Suprapubic skin (tissue), 4 donors: ENCODE measurements around the gene EBI3.

Experiments
- POLR2A ChIP-seq, 2 donors: fragments of 450-650 bp; IDR thresholded peaks; one replicate each; pipeline ENCODE4 v1.6.1; 2017; ENCODE audit warnings: antibody characterized with exemption in 2 of 2, mild to moderate bottlenecking in 2 of 2, moderate library complexity in 2 of 2
- POLR2AphosphoS5 ChIP-seq, 3 donors: sonication (generic); formaldehyde crosslinking; IDR thresholded peaks; one replicate each; pipeline ENCODE4 v1.6.1; 2017; ENCODE audit warnings: antibody characterized with exemption in 3 of 3
- TF ChIP-seq, protein P1 (sequence below), 2 donors: fragments of 200-600 bp in 1 of 2; fragments of 450-650 bp in 1 of 2; sonication (generic) in 1 of 2; IDR thresholded peaks; one replicate each; pipeline ENCODE4 v1.5.1; 2016 to 2019; ENCODE audit warnings: antibody characterized with exemption in 2 of 2, mild to moderate bottlenecking in 1 of 2, moderate library complexity in 1 of 2

DNA sequence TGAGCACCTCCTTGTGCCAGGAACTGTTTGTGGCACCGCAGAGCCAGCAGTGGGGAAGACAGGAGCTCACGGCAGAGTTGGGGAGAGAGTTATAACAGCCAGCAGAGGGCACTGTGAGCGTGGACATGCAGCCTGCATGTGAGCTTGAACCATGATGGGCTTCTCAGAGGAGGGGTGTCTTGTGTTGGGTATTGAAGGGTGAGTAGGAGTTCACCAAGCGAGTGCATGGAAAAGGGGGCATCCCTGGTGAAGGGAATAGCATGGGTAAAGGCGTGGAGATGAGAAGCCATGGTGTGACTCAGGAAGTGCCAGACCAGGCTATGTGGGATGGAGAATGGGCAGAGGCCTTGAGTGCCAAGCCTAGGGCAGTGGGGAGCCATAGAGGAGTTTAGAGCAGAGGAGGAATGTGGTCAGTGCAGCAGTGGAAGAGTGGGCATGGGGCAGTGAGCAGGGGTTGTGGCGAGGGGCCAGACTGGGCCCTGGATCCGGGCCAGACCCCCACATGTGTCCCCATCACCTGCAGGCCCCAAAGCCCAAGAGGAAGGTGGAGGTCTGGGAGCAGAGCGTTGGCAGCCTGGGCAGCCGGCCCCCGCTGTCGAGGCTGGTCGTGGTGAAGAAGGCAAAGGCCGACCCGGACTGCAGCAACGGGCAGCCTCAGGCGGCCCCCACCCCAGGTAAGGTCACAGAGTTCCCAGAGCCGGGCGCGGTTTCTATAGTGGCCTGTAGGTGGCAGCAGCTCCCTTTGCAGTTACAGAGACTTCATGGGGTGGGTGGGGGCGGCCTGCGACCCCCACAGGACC lies 38.0 kb downstream of the EBI3 start:
- TF ChIP-seq, protein P1, sequence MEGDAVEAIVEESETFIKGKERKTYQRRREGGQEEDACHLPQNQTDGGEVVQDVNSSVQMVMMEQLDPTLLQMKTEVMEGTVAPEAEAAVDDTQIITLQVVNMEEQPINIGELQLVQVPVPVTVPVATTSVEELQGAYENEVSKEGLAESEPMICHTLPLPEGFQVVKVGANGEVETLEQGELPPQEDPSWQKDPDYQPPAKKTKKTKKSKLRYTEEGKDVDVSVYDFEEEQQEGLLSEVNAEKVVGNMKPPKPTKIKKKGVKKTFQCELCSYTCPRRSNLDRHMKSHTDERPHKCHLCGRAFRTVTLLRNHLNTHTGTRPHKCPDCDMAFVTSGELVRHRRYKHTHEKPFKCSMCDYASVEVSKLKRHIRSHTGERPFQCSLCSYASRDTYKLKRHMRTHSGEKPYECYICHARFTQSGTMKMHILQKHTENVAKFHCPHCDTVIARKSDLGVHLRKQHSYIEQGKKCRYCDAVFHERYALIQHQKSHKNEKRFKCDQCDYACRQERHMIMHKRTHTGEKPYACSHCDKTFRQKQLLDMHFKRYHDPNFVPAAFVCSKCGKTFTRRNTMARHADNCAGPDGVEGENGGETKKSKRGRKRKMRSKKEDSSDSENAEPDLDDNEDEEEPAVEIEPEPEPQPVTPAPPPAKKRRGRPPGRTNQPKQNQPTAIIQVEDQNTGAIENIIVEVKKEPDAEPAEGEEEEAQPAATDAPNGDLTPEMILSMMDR (IDR thresholded peaks at IDR 0.05), result peak; percentile 79 to 86
- TF ChIP-seq POLR2AphosphoS5 (IDR thresholded peaks at IDR 0.05) (no peak), POLR2A (IDR thresholded peaks at IDR 0.05) (no peak)
